UCSD-AML1 (cell line): ENCODE results near the gene PDGFB.

Source experiments
- DNase-seq: peaks from one replicate; lab custom pipeline; 2025; ENCODE audit not compliant: unreplicated experiment; lab: John Stamatoyannopoulos, UW

The PDGFB gene

DNA sequence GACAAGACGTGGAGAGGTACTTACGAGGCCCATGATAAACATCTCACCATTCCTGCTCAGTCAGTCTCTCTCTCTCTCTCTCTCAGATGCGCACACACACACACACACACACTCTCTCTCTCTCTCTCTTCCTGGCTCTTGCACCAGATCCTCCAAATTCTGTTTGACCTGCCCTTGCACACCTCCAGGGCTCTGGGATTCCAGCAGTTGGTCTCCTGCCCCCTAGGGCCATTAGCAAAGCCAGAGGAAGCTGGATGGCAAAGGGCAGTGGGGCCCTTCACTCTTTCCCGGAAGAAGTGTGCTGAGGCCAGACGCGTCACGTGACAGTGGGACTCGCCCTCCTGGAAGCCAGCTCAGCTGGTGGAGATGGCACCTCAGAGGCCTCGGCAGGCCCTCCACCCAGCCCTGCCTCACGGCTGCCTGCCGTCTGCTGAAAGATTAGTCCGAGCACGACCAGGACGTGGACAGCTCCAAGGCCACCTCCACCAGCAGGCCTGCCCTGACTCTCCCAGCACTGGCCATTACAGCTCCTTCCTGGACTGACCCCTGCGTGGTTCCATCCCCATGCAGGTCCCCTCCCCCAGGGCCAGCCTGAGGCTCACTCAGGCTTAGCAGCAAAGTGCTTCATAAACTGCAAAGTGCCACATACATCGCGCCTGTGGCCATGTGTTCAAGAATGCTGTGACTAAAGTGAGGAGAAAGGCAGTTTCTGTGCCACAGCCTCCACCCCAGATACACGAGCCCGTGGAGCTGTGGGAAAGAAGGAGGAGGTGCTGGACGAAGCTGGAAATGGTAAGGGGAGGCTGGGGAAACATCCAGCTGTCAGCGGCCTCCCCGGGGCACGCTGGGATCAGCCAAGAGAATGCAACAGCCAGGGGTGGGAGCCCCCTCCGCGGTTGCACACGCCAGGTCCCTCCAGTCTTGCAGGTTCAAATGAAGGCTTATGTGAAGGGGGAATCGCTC lies 3.7 kb downstream of the PDGFB start:
- DNase-seq = no peak

- DNase-seq = no peak
Observed at GRCh38 chr22:39239561-39240423, 5.0 kb downstream of the PDGFB start.

DNA sequence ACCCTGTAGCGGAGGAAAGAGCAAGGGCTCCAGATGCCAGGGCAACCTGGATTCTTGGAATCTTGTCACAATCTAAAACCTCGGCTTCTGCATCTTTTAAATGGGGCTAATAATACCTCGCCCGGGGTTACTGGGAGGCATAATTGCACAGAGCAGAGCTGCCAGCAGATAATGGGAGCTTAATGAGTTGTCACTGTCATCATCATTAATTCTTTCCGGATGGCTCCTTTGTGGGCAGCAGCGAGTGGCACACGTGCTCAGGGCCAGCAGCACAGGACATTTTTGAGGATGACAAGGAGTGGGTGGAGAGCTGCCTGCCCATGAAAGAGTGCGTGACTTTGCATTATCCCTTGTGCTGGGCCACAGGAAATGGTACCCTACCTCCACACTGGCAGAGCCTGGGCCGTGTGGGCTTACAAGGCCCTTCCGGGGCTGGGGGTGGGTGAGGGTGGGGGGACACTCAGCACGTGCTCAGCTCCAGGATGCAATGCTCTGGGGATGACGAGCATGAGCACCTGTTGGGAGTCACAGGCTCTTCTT lies 5.7 kb downstream of the PDGFB start:
- DNase-seq = no peak

GRCh38 chr22:39238561-39238960 lies 6.2 kb downstream of the PDGFB start:
- DNase-seq = no peak

DNA sequence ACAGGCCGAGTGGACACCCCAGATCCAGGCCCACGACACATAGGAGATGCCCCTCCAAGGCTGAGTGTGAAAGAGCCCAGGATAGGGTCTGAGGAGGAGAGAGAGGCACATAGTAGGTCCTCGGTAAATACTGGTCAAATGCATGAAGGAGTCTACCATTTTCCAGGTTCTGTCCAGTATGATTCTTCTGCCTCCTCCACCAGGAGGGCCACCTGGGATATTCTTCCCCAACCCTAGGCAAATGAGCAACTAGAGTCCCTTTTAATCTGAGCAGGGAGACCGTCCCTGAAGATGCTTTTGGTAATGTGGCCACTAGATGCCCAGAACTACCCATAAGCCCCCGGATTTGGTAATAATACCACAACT lies 6.7 kb downstream of the PDGFB start:
- DNase-seq = no peak

GRCh38 chr22:39237318-39238100 lies 7.3 kb downstream of the PDGFB start:
- no peak for DNase-seq

GRCh38 chr22:39236321-39237317 lies 8.2 kb downstream of the PDGFB start:
- peak; percentile 86 for DNase-seq

DNA sequence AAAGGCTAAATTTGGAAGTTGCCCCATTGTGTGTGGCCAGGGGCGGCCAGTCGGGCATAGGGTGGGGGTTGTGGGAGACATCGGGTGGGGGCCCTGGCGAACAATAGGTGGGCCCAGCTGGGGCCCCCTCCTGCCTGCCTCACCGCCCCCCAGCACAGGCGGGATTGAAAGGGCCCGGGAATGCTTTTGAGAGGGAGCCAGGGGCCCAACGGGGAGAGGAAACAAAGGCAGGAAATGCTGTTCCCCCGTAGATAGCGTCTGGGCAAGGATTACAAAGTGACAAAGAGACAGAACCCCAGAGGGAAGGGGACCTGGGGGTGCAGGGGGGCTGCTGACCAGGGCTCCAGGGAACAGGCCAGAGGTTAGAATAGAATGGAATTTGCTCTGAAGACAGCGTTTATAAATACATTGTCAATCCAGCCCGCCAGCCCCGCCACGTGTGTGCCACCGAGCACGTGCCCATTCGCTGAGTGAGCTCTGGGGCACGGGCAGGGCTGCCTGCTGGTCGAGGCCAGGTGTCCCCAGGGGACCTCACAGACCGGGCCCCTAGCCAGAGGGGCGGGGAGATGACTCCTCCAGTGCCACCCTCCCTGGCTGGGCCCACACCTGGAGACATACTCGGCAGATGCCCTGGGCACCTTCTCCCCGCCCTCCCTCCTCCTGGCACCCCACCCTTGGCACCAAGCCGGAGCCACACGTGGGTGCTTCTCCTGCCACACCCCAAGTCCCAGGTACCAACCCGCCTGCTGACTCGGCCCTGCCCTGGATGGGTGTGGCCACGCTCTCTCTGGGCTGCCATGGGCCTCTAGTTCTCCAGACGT lies 9.7 kb downstream of the PDGFB start:
- no peak for DNase-seq

DNA sequence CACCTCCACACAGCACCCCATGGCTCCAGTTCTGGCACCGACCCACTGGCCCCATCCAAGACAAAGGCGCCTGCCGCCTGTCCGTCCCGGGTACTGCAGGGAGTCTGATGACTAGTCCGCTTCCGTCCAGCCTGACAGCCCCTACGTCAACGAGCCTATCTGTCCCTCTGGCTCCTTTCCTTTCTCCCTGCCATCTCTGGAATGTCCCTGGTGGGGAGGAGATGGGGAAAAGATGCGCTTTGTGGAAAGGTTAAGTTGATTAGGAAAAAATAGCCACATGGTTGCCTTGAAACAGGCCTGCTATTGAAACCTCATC lies 10.4 kb downstream of the PDGFB start:
- DNase-seq = no peak

DNA sequence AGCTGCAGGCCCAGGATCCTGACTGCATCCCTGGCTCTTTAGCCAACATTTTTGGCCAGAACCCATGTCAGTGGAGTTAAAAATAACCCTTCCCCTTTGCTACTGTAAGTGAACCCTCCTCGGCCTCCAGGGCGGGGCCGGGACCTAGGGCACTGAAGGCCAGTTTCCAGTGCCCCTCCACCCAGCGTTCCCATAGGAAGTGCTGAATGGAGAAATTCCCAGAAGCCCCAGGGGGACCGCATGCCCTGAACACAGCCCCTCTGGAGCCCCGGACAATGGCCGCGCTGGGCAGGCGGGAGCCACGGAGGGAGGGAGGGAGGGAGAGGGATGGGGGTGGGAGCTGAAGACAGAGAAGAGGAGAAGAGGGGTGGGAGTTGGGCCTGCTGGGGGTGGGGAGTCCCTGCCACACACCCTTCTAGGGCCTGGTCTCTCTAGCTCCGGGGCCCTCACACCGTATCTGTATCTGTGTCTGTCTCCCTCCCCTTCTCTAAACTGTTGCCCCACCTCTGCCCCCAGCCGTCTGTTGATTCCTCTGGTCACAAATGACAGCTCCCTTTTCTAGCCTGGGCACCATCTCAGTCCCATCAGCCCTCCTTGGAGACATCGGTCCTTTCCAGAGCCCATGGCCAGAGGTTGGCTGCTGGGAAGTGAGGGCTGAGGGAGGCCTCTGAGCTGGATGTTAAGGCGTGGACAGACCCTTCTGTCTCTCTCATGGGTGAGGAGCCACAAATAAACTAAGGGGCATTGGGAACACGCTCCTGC lies 10.9 kb downstream of the PDGFB start:
- DNase-seq = no peak

- DNase-seq = no peak
Observed at GRCh38 chr22:39232806-39233709, 11.7 kb downstream of the PDGFB start.

DNA sequence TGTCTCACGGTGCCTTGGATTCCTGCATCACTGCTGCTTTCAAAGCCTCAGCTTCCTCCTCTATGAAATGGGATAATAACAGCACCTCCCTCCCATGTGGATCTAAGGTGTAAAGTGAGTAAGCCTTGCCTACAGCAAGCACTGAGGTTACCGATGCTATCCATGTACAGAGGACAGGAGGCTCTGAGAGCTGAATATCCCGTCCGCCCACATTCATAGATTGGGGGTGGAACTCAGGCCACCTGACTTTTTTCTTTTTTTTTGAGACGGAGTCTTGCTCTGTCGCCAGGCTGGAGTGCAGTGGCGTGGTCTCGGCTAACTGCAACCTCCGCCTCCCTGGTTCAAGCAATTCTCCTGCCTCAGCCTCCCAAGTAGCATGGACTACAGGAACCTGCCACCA lies 12.5 kb downstream of the PDGFB start:
- DNase-seq = no peak

DNA sequence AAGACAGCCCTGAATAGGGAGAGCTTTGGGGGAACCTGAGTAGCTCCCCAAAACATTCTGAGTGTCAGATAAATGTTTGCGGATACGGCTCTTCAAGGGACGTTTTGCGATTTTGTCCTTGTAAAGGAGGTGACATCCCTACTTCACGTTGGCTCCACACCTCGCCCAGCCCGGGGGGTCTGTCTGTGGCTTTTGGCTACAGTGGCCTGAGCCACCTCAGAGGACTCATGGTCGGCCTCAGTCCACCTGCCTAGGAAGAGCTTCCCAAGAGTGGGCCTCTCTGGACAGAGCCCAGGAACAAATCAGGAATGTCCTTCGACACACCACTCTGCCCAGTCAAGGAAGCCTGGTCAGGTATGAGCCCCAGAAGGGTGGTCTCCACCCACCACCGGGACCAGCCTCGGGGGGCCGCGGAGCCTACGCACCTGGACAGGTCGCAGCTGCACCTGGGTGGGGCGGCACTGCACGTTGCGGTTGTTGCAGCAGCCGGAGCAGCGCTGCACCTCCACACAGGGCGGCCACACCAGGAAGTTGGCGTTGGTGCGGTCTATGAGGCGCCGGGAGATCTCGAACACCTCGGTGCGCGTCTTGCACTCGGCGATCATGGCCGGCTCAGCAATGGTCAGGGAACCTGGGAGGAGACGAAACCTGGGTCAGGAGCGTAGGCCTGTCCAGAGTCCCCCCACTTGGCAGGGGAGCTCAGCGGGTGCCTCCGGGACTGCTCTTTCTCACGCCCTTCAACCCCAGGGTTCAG lies 13.4 kb downstream of the PDGFB start:
- DNase-seq = no peak

GRCh38 chr22:39230261-39231196 lies 14.3 kb downstream of the PDGFB start:
- DNase-seq = no peak

- no peak for DNase-seq
Observed at GRCh38 chr22:39229688-39230260, 15.0 kb downstream of the PDGFB start.
